OCI-LY7 (cell line): Measurements from ENCODE around the gene SPRR3. TPM values are rescaled to one million over a fixed set of nuclear protein-coding genes. Genes with fewer than 3 reads are reported as not detected.

Experiments used
- BruUV-seq: library from RNA; stranded (reverse); fragments of 400-500 nt; replicated peaks from 2 replicates; lab custom pipeline; 2021; lab: Mats Ljungman, UMichigan
- CTCF ChIA-PET: fragments of 300-600 bp; sonication (Branson Sonifier 250); formaldehyde crosslinking; loops from one replicate; lab custom pipeline; 2022; ENCODE audit warnings: antibody characterized with exemption; ENCODE audit not compliant: unreplicated experiment; lab: Charles Lee
- POLR2A ChIA-PET: fragments of 300-600 bp; sonication (Branson Sonifier 250); formaldehyde crosslinking; loops from one replicate; lab custom pipeline; 2022; ENCODE audit warnings: antibody characterized with exemption; lab: Charles Lee
- DNase-seq: peaks from one replicate; pipeline ENCODE4 v3.0.0-alpha.2; 2015; ENCODE audit warnings: low spot score
- H2AFZ ChIP-seq: fragments of 200-600 bp; sonication (generic), shearing (Covaris generic); 2 replicates; pipeline ENCODE4 v1.6.1; 2014; ENCODE audit warnings: mild to moderate bottlenecking, antibody characterized with exemption, low read length, moderate library complexity
- H3K27ac ChIP-seq: fragments of 200-600 bp; sonication (generic); 2 replicates; pipeline ENCODE4 v1.5.1; 2014; ENCODE audit warnings: mixed run types, low read depth, mild to moderate bottlenecking, moderate library complexity, low read length, inconsistent platforms; ENCODE audit not compliant: poor library complexity, severe bottlenecking
- H3K36me3 ChIP-seq: fragments of 200-600 bp; sonication (generic); 2 replicates; pipeline ENCODE4 v1.6.1; 2014; ENCODE audit warnings: mild to moderate bottlenecking, antibody characterized with exemption, low read length, moderate library complexity, mixed read lengths; ENCODE audit not compliant: insufficient read depth
- H3K4me1 ChIP-seq: fragments of 200-600 bp; sonication (generic); 2 replicates; pipeline ENCODE4 v1.5.1; 2014; ENCODE audit warnings: mild to moderate bottlenecking, low read length; ENCODE audit not compliant: insufficient read depth, poor library complexity, severe bottlenecking
- H3K4me2 ChIP-seq: fragments of 200-600 bp; sonication (generic); 2 replicates; pipeline ENCODE4 v1.6.1; 2014; ENCODE audit warnings: mild to moderate bottlenecking, low read length
- H3K4me3 ChIP-seq: fragments of 200-600 bp; sonication (generic); 2 replicates; pipeline ENCODE4 v1.5.1; 2014; ENCODE audit warnings: mild to moderate bottlenecking, low read depth, low read length; ENCODE audit not compliant: poor library complexity, severe bottlenecking
- H3K79me2 ChIP-seq: fragments of 200-600 bp; sonication (generic); 2 replicates; pipeline ENCODE4 v1.6.1; 2016; ENCODE audit warnings: low read depth, mild to moderate bottlenecking, low read length, moderate library complexity, mixed read lengths; ENCODE audit not compliant: insufficient read depth
- H3K9me2 ChIP-seq: fragments of 200-600 bp; sonication (generic); 2 replicates; pipeline ENCODE4 v1.6.1; 2016; ENCODE audit warnings: mild to moderate bottlenecking, low read length, mixed read lengths; ENCODE audit not compliant: insufficient read depth
- H3K9me3 ChIP-seq: fragments of 200-600 bp; sonication (generic); 2 replicates; pipeline ENCODE4 v1.6.1; 2014; ENCODE audit warnings: mild to moderate bottlenecking, mixed run types, low read length, mixed read lengths
- H4K20me1 ChIP-seq: fragments of 200-600 bp; sonication (generic); 2 replicates; pipeline ENCODE4 v1.6.1; 2014; ENCODE audit warnings: mild to moderate bottlenecking, antibody characterized with exemption, low read length, moderate library complexity, mixed read lengths; ENCODE audit not compliant: insufficient read depth
- EZH2phosphoT487 ChIP-seq: fragments of 200-600 bp; sonication (generic); IDR thresholded peaks from 2 replicates; pipeline ENCODE4 v1.6.1; 2018; ENCODE audit warnings: low read depth, borderline replicate concordance, mild to moderate bottlenecking, mixed run types, antibody characterized with exemption, low read length, moderate library complexity, mixed read lengths
- intact Hi-C: fragments of 100-400 bp; cut with micrococcal nuclease; formaldehyde crosslinking; loops from one replicate; pipeline ENCODE4 v1.10.0; 2022; ENCODE audit not compliant: unreplicated experiment
- total RNA-seq, 2 experiments: library from RNA; depleted of rRNA in 1 of 2; stranded (reverse); fragments of >200 nt in 1 of 2; shearing (Covaris generic) in 1 of 2; gene quantifications; 2 replicates each; pipeline ENCODE4 v1.2.3, GENCODE V29; 2014 to 2022
- TF ChIP-seq, protein P1 (sequence below): fragments of 200-600 bp; sonication (generic); conservative IDR thresholded peaks from 2 replicates; pipeline ENCODE4 v1.5.1; 2014; ENCODE audit warnings: mild to moderate bottlenecking, antibody characterized with exemption, low read length, moderate library complexity, mixed read lengths

Gene SPRR3
- total RNA-seq, 2 experiments from 2014 or later = not detected

DNA sequence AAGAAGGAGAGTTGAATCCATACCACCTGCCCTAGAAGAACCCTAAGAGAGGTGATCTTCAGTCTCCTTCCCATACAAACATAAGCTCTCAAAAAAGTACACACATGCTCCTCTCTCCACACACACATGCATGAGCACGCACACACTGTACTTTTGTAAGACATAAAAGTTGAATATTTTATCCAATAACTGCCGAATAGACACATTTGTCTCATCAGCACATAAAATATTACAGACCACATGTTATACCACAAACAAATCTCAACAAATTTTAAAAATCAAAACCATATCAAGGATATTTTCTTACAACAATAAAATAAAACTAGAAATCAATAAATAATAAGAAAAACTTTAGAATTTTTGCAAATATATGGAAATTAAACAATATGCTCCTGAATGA lies 15.0 kb upstream of the SPRR3 start:
- H4K20me1 ChIP-seq = no peaks in the 10 kb centered on the region
- TF ChIP-seq, protein P1, sequence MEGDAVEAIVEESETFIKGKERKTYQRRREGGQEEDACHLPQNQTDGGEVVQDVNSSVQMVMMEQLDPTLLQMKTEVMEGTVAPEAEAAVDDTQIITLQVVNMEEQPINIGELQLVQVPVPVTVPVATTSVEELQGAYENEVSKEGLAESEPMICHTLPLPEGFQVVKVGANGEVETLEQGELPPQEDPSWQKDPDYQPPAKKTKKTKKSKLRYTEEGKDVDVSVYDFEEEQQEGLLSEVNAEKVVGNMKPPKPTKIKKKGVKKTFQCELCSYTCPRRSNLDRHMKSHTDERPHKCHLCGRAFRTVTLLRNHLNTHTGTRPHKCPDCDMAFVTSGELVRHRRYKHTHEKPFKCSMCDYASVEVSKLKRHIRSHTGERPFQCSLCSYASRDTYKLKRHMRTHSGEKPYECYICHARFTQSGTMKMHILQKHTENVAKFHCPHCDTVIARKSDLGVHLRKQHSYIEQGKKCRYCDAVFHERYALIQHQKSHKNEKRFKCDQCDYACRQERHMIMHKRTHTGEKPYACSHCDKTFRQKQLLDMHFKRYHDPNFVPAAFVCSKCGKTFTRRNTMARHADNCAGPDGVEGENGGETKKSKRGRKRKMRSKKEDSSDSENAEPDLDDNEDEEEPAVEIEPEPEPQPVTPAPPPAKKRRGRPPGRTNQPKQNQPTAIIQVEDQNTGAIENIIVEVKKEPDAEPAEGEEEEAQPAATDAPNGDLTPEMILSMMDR = no peak
- TF ChIP-seq EZH2phosphoT487 = no peak
- H3K27ac ChIP-seq = no peak overlapping the region
- H3K4me2 ChIP-seq = no peak overlapping the region
- ChIA-PET CTCF (no interaction called here), POLR2A (no interaction called here)
- no peak overlapping the region for H3K4me3 ChIP-seq
- BruUV-seq = no TSS peak
- intact Hi-C loops = no loop called here
- no peak overlapping the region for H2AFZ ChIP-seq
- no peaks in the 10 kb centered on the region for H3K4me1 ChIP-seq
- H3K9me3 ChIP-seq = no peaks in the 10 kb centered on the region
- H3K36me3 ChIP-seq = no peaks in the 10 kb centered on the region
- no peaks in the 10 kb centered on the region for H3K9me2 ChIP-seq
- no peak for DNase-seq
- H3K79me2 ChIP-seq = no peaks in the 10 kb centered on the region

DNA sequence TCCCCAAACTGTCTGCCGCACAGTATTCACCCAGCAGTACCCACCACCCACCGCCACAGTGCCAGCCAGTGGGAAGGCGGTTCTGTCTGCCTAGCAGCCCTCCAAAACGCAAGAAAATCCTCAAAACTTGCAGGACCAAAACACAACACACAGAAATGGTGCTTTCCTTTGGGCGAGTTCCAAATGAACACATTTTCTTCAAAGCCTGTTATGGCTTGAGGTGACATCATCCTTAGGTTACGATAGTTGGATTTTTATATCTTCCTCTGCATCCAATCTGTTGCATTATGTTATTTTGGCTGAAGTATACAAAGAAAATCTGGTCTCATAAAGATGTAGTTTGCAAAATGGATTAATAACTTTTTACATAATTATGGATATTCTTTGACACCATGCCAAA lies 8.4 kb upstream of the SPRR3 start:
- DNase-seq = no peak
- intact Hi-C loops = no loop called here
- TF ChIP-seq, protein P1 = no peak
- TF ChIP-seq EZH2phosphoT487 = no peak
- ChIA-PET CTCF (no interaction called here), POLR2A (no interaction called here)
- Histone ChIP-seq H3K36me3 (no peaks in the 10 kb centered on the region), H3K9me2 (no peaks in the 10 kb centered on the region), H4K20me1 (no peaks in the 10 kb centered on the region), H3K9me3 (no peaks in the 10 kb centered on the region), H3K4me1 (no peaks in the 10 kb centered on the region), H3K79me2 (no peaks in the 10 kb centered on the region), H3K27ac (no peak overlapping the region), H3K4me3 (no peak overlapping the region), H2AFZ (no peak overlapping the region), H3K4me2 (no peak overlapping the region)
- BruUV-seq = no TSS peak

DNA sequence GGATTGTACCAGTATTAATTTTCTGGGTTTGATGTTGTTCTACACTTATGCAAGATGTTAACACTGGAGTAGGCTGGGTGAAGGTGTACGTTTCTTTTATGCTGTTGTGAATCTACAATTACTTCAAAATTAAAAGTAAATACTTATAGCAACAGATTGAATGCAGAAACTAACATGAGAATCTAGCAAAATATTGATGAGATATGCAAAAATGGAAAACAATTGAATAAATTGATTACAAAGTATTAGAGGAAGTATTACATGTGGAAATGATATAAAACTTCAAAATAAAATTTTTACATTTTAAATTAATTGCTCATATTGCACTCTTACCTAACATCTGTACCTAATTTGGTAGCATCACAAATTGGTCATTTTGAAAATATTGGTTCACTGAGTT lies 5.7 kb upstream of the SPRR3 start:
- Histone ChIP-seq H3K79me2 (no peaks in the 10 kb centered on the region), H3K9me3 (no peaks in the 10 kb centered on the region), H3K27ac (no peak overlapping the region), H3K9me2 (no peaks in the 10 kb centered on the region), H3K4me2 (no peak overlapping the region), H4K20me1 (no peaks in the 10 kb centered on the region), H3K4me1 (no peaks in the 10 kb centered on the region), H2AFZ (no peak overlapping the region), H3K4me3 (no peak overlapping the region), H3K36me3 (no peaks in the 10 kb centered on the region)
- no TSS peak for BruUV-seq
- ChIA-PET POLR2A (interaction anchor here (0.6 kb wide), 1 partner anchor 295 kb away, joined by 3 read pairs; no protein-coding TSS in a partner anchor), CTCF (no interaction called here)
- TF ChIP-seq, protein P1 = no peak
- intact Hi-C loops = no loop called here
- DNase-seq = no peak
